Progenitor cell of endocrine pancreas (in vitro differentiated cells): ENCODE measurements around the gene TMEM184B. TPM values are rescaled to one million over a fixed set of nuclear protein-coding genes. Genes with fewer than 3 reads are reported as not detected.

Experiments used
- DNase-seq: peaks from one replicate; pipeline ENCODE4 v3.0.0; 2021; ENCODE audit warnings: low spot score; ENCODE audit not compliant: unreplicated experiment
- H3K27ac Mint-ChIP-seq: 2 replicates; pipeline ENCODE4 v1.8.0; 2021; ENCODE audit warnings: mild to moderate bottlenecking, moderate library complexity, mixed read lengths
- H3K27me3 Mint-ChIP-seq: 2 replicates; pipeline ENCODE4 v1.8.0; 2021; ENCODE audit warnings: mixed read lengths
- H3K36me3 Mint-ChIP-seq: 2 replicates; pipeline ENCODE4 v1.8.0; 2022; ENCODE audit warnings: mixed read lengths; ENCODE audit not compliant: insufficient read depth
- H3K4me1 Mint-ChIP-seq: 2 replicates; pipeline ENCODE4 v1.8.0; 2021; ENCODE audit warnings: low read depth, mixed read lengths
- H3K4me3 Mint-ChIP-seq: 2 replicates; pipeline ENCODE4 v1.8.0; 2021; ENCODE audit warnings: low read depth, mild to moderate bottlenecking, moderate library complexity, mixed read lengths
- H3K9me3 Mint-ChIP-seq: 2 replicates; pipeline ENCODE4 v1.8.0; 2021; ENCODE audit warnings: low read depth, mixed read lengths
- total RNA-seq: library from RNA; stranded (reverse); gene quantifications from 2 replicates; pipeline ENCODE4 v1.2.1, GENCODE V29; 2021
- TF ChIP-seq, protein P1 (sequence below): fragments of 200-600 bp; sonication (generic); IDR thresholded peaks from one replicate; pipeline ENCODE4 v1.5.0; 2021; ENCODE audit warnings: antibody characterized with exemption, mild to moderate bottlenecking; ENCODE audit not compliant: unreplicated experiment

TMEM184B gene
- total RNA-seq, 1 donor from 2014 or later, result 71.7 TPM

GRCh38 chr22:38199826-38200559 lies 72.8 kb downstream of the TMEM184B start:
- DNase-seq, result no peak
- H3K27me3 Mint-ChIP-seq, result peaks cover 3% of the 10 kb centered on the region
- no peaks in the 10 kb centered on the region for H3K9me3 Mint-ChIP-seq
- no peaks in the 10 kb centered on the region for H3K36me3 Mint-ChIP-seq
- TF ChIP-seq, protein P1, sequence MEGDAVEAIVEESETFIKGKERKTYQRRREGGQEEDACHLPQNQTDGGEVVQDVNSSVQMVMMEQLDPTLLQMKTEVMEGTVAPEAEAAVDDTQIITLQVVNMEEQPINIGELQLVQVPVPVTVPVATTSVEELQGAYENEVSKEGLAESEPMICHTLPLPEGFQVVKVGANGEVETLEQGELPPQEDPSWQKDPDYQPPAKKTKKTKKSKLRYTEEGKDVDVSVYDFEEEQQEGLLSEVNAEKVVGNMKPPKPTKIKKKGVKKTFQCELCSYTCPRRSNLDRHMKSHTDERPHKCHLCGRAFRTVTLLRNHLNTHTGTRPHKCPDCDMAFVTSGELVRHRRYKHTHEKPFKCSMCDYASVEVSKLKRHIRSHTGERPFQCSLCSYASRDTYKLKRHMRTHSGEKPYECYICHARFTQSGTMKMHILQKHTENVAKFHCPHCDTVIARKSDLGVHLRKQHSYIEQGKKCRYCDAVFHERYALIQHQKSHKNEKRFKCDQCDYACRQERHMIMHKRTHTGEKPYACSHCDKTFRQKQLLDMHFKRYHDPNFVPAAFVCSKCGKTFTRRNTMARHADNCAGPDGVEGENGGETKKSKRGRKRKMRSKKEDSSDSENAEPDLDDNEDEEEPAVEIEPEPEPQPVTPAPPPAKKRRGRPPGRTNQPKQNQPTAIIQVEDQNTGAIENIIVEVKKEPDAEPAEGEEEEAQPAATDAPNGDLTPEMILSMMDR, result no peak
- peaks cover 4% of the 10 kb centered on the region for H3K4me1 Mint-ChIP-seq
- H3K27ac Mint-ChIP-seq, result no peak overlapping the region
- no peak overlapping the region for H3K4me3 Mint-ChIP-seq

GRCh38 chr22:38196791-38197419 lies 75.9 kb downstream of the TMEM184B start:
- Mint-ChIP-seq H3K36me3 (no peaks in the 10 kb centered on the region), H3K4me3 (no peak overlapping the region), H3K4me1 (peaks cover 2% of the 10 kb centered on the region), H3K27me3 (peaks cover under 1% of the 10 kb centered on the region), H3K27ac (no peak overlapping the region), H3K9me3 (no peaks in the 10 kb centered on the region)
- TF ChIP-seq, protein P1, result no peak
- no peak for DNase-seq

DNA sequence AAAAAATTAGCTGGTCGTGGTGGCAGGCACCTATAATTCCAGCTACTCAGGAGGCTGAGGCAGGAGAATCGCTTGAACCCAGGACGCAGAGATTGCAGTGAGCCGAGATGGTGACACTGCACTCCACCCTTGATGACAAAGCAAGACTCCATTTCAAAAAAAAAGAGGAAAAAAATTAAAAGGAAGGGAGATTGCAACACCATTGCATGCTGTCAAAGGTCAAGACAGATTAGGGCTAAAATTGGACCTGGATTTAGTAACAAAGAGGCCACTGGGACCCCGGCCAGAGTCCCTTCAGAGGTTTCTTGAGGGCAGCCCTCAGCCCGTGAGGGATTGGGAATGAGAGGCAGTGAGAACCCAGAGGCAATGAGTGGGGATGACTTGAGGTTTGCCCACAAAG lies 79.2 kb downstream of the TMEM184B start:
- no peaks in the 10 kb centered on the region for H3K9me3 Mint-ChIP-seq
- no peak overlapping the region for H3K4me3 Mint-ChIP-seq
- TF ChIP-seq, protein P1, result no peak
- H3K27me3 Mint-ChIP-seq, result peaks cover 2% of the 10 kb centered on the region
- H3K4me1 Mint-ChIP-seq, result no peaks in the 10 kb centered on the region
- no peak overlapping the region for H3K27ac Mint-ChIP-seq
- DNase-seq, result no peak
- H3K36me3 Mint-ChIP-seq, result no peaks in the 10 kb centered on the region

DNA sequence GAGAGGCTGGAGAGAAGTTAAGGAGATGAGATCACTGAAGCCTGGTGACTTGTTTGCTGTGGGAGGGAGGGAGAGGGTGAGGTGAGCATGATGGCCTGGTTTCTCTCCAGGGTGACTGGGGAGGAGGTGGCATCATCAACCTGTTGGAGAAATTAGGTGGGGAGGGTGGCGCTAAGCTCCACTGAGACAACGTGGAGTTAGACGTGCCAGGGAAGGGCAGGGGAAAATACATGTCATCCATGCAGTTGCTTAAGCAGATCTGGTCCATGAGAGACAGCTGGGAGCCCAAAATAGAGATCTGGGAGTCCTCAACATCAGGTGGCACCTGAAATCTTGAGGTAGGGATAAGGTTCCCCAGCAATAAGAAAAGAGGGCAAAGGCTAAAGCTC lies 80.3 kb downstream of the TMEM184B start:
- Mint-ChIP-seq H3K27ac (no peak overlapping the region), H3K4me1 (peaks cover 3% of the 10 kb centered on the region), H3K27me3 (peaks cover 2% of the 10 kb centered on the region), H3K36me3 (no peaks in the 10 kb centered on the region), H3K4me3 (no peak overlapping the region), H3K9me3 (no peaks in the 10 kb centered on the region)
- TF ChIP-seq, protein P1, result no peak
- DNase-seq, result no peak

- H3K9me3 Mint-ChIP-seq, result no peaks in the 10 kb centered on the region
- no peak overlapping the region for H3K4me3 Mint-ChIP-seq
- H3K4me1 Mint-ChIP-seq, result peaks cover 7% of the 10 kb centered on the region
- H3K27me3 Mint-ChIP-seq, result peaks cover 2% of the 10 kb centered on the region
- H3K27ac Mint-ChIP-seq, result no peak overlapping the region
- no peaks in the 10 kb centered on the region for H3K36me3 Mint-ChIP-seq
- no peak for DNase-seq
- TF ChIP-seq, protein P1, result no peak
Observed at GRCh38 chr22:38191731-38192474, 80.9 kb downstream of the TMEM184B start.
